Mononuclear cell (primary cell): Measurements from ENCODE around the gene G6PC1. TPM values are rescaled to one million over a fixed set of nuclear protein-coding genes. Genes with fewer than 3 reads are reported as not detected.

Source experiments
- H3K27me3 ChIP-seq: 2 replicates; pipeline ENCODE4 v1.6.0; 2011; ENCODE audit warnings: low read length, control low read depth; ENCODE audit not compliant: insufficient read depth
- H3K4me1 ChIP-seq: 2 replicates; pipeline ENCODE4 v1.5.1; 2011; ENCODE audit warnings: mild to moderate bottlenecking, low read length, control low read depth; ENCODE audit not compliant: insufficient read depth
- H3K4me3 ChIP-seq: 2 replicates; pipeline ENCODE4 v1.5.1; 2011; ENCODE audit warnings: mild to moderate bottlenecking, low read length, moderate library complexity
- H3K9me3 ChIP-seq: 2 replicates; pipeline ENCODE4 v1.5.1; 2011; ENCODE audit warnings: low read depth, mild to moderate bottlenecking, control low read depth, low read length
- total RNA-seq: library from RNA; depleted of rRNA; stranded (reverse); fragments of >200 nt; gene quantifications from one replicate; pipeline ENCODE4 v1.2.3, GENCODE V29; 2012

Gene G6PC1
- total RNA-seq, 1 donor, result not detected

DNA sequence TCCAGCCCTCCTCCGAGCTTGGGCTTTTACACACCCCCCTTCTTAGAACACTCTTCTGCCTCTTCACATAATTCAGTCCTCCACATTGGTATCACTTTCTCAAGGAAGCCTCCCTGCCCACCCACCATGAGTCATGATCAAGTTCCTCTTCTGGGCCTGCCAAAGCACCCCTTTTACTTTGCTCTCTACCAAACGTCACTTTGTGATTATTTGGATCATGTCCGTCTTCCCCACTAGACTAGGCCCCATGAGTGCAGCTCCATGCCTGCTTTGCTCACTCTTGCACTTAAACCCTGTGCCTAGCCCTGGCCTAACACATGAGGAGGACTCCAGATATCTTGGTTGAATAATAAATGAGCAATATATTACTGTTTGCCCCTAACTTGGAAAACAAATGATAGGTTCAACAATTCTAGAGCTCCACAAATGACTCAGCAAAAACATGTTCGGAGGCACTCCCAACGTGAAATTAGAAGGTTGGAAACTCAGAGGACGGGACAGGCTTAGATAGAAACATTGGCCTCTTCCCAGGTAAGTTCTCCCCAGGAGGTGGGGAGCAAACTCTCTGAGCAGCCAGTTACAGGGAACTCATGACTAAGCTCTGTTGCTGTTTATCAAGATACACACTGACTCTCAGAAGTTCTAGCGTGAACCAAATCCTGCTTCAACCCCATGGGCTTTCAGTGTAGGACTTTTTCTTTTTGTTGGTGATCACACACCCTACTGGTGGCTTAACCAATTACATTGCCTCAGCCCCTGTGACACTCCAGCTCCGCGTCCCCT is 28.3 kb downstream of the G6PC1 start:
- H3K4me1 ChIP-seq, result peaks cover 13% of the 10 kb centered on the region
- H3K4me3 ChIP-seq, result no peak overlapping the region
- no peaks in the 10 kb centered on the region for H3K9me3 ChIP-seq
- no peaks in the 10 kb centered on the region for H3K27me3 ChIP-seq

GRCh38 chr17:42929497-42929844 is 28.9 kb downstream of the G6PC1 start:
- Histone ChIP-seq H3K9me3 (no peaks in the 10 kb centered on the region), H3K27me3 (no peaks in the 10 kb centered on the region), H3K4me1 (peaks cover 13% of the 10 kb centered on the region), H3K4me3 (no peak overlapping the region)

GRCh38 chr17:42937712-42938596 is 37.4 kb downstream of the G6PC1 start:
- H3K4me1 ChIP-seq, result no peaks in the 10 kb centered on the region
- H3K4me3 ChIP-seq, result no peak overlapping the region
- no peaks in the 10 kb centered on the region for H3K27me3 ChIP-seq
- no peaks in the 10 kb centered on the region for H3K9me3 ChIP-seq

- H3K27me3 ChIP-seq, result no peaks in the 10 kb centered on the region
- no peaks in the 10 kb centered on the region for H3K9me3 ChIP-seq
Observed at GRCh38 chr17:42944211-42944610, 43.6 kb downstream of the G6PC1 start.

DNA sequence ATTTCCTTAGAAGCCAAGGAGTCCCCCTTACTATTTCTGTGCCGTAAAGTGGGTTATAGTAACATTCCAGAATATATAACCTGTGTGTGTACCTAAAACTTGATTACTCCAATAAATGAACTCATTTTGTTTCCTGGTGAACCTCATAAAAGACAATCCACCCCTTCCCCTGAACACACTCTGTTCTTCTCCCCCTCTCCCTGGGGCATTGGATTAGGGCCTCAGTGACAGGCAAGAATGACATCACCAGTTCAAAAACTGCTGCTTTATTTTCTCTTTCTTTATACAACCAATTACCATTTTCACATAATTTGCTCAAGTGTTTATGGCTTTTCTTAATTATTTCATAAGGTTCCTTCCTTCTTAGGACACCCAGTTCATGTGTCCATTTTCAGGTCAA is 46.2 kb downstream of the G6PC1 start:
- no peak overlapping the region for H3K4me3 ChIP-seq
- H3K4me1 ChIP-seq, result no peaks in the 10 kb centered on the region
- no peaks in the 10 kb centered on the region for H3K27me3 ChIP-seq
- no peaks in the 10 kb centered on the region for H3K9me3 ChIP-seq

More at GRCh38 chr17:42944211-42944610, 43.6 kb downstream of the G6PC1 start:
- Histone ChIP-seq H3K4me1 (no peaks in the 10 kb centered on the region), H3K4me3 (no peak overlapping the region)

DNA sequence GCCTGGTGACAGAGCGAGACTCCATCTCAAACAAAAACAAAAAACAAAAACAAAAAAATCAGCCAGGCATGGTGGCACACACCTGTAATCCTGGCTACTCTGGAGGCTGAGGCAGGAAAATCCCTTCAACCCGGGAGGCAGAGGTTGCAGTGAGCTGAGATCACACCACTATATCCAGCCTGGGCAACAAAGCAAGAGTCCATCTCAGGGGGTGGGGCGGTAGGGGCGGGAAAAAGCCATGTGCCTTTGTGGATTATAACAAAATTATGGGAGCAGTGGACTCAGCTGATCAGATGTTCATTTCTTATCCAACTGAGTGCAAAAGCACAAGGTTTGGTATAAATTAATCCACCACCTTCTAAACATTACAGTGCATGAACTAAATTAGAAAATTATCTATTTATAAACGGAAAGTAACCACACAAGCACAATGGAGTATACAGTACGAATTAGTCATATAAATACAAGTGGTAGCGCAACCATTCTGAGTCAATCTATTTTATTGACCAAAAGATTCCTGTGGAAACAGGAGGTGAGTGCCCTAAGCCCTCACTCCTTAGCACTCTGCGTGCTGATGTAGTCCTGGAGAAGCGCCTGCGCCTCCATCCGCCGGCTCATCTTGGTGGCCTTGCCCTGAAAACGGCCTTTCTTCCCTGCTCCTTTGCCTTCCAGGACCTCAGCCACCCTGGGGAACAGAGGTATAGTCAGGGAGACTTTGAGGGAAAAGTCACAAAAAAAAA is 49.6 kb downstream of the G6PC1 start:
- H3K27me3 ChIP-seq, result no peaks in the 10 kb centered on the region
- H3K9me3 ChIP-seq, result no peaks in the 10 kb centered on the region
- no peaks in the 10 kb centered on the region for H3K4me1 ChIP-seq
- H3K4me3 ChIP-seq, result no peak overlapping the region

Other genes with a start within 250 kb of the G6PC1 start
- 2.2 TPM for gene TUBG2, start 241.5 kb upstream of the G6PC1 start, total RNA-seq
- 0.52 TPM for gene PLEKHH3, start 223.8 kb upstream of the G6PC1 start, total RNA-seq
- 0.52 TPM for gene CCR10, start 219.0 kb upstream of the G6PC1 start, total RNA-seq
- 0.84 TPM for gene CNTNAP1, start 218.3 kb upstream of the G6PC1 start, total RNA-seq
- 80.9 TPM for gene EZH1, start 155.8 kb upstream of the G6PC1 start, total RNA-seq
- not detected for gene RAMP2, start 139.6 kb upstream of the G6PC1 start, total RNA-seq
- 27.0 TPM for gene VPS25, start 127.3 kb upstream of the G6PC1 start, total RNA-seq
- 0.10 TPM for gene WNK4, start 120.2 kb upstream of the G6PC1 start, total RNA-seq
- 2.4 TPM for gene COA3, start 102.1 kb upstream of the G6PC1 start, total RNA-seq
- not detected for gene CNTD1, start 101.9 kb upstream of the G6PC1 start, total RNA-seq
- 86.6 TPM for gene BECN1, start 76.5 kb upstream of the G6PC1 start, total RNA-seq
- 56.9 TPM for gene PSME3, start 67.4 kb upstream of the G6PC1 start, total RNA-seq
- gene AOC2, start 56.2 kb upstream of the G6PC1 start, total RNA-seq, result 1.5 TPM
- 0.21 TPM for gene AOC3, start 49.6 kb upstream of the G6PC1 start, total RNA-seq
- gene AARSD1, start 63.7 kb downstream of the G6PC1 start, total RNA-seq, result 14.0 TPM
- 0.31 TPM for gene PTGES3L, start 79.3 kb downstream of the G6PC1 start, total RNA-seq
- gene RUNDC1, start 79.8 kb downstream of the G6PC1 start, total RNA-seq, result 9.6 TPM
- gene RPL27, start 97.6 kb downstream of the G6PC1 start, total RNA-seq, result 1,456 TPM
- 9.6 TPM for gene IFI35, start 106.0 kb downstream of the G6PC1 start, total RNA-seq
- gene VAT1, start 121.6 kb downstream of the G6PC1 start, total RNA-seq, result 20.0 TPM
- gene RND2, start 124.4 kb downstream of the G6PC1 start, total RNA-seq, result 0.10 TPM
- gene BRCA1, start 224.6 kb downstream of the G6PC1 start, total RNA-seq, result 3.4 TPM